Pancreas (tissue), 10 donors: ENCODE data around the gene DNAH17. TPM values are rescaled to one million over a fixed set of nuclear protein-coding genes. Genes with fewer than 3 reads are reported as not detected.
"Not testable (repeated sequence)": the region's sequence is repeated elsewhere in the genome, so short reads cannot be mapped to it uniquely, and the experiment has no call there.

Experiments
- ATAC-seq, 4 donors: fragments of 200-7000 bp; cut with Tn5 transposase; one replicate each; pipeline versions ENCODE4 v1.8.0 to v1.9.1; 2020; ENCODE audit warnings: mild to moderate bottlenecking in 4 of 4, moderate library complexity in 4 of 4
- DNase-seq, 6 donors: peaks; one replicate each; pipeline ENCODE4 v3.0.0-alpha.2; 2020
- FAIRE-seq: peaks from 2 replicates; lab custom pipeline; 2012; peaks lifted over from hg19 to GRCh38; lab: Jason Lieb, UNC
- H3K27ac ChIP-seq, 4 donors: fragments of 200-600 bp; sonication (generic); 1 replicate in 3 of 4; 2 replicates in 1 of 4; pipeline versions ENCODE4 v1.5.0 to v1.8.0; 2020
- H3K27me3 ChIP-seq, 4 donors: fragments of 200-600 bp; one replicate each; pipeline ENCODE4 v1.8.0; 2021
- H3K36me3 ChIP-seq, 3 donors: fragments of 200-600 bp; sonication (generic) in 1 of 3; one replicate each; pipeline versions ENCODE4 v1.5.0 to v1.8.0; 2020 to 2021
- H3K4me1 ChIP-seq, 3 donors: fragments of 200-600 bp; one replicate each; pipeline ENCODE4 v1.8.0; 2021
- H3K4me3 ChIP-seq, 4 donors: fragments of 200-600 bp; sonication (generic) in 2 of 4; one replicate each; pipeline versions ENCODE4 v1.5.0 to v1.8.0; 2020 to 2021
- H3K9me3 ChIP-seq, 4 donors: fragments of 200-600 bp; one replicate each; pipeline ENCODE4 v1.8.0; 2021
- WGBS, 2 donors: extraction: QIAGEN DNeasy Blood & Tissue Kit; methylation state at CpG; one replicate each; pipeline ENCODE4 v1.1.7; 2013; 5-methylcytosine and 5-hydroxymethylcytosine counted together
- intact Hi-C, 3 donors: fragments of 100-400 bp; cut with DNase I; formaldehyde crosslinking; loops; one replicate each; pipeline versions ENCODE4 v1.11.1 to v1.14.2; 2022
- polyA plus RNA-seq, 2 donors: library from polyadenylated mRNA; stranded (reverse); fragments of 200-250 nt; gene quantifications; one replicate each; pipeline ENCODE4 v1.2.3, GENCODE V29; 2013
- total RNA-seq, 6 donors: library from RNA; stranded (reverse); fragmentation: NEBNext Ultra II Directional in 4 of 6; extraction: Animal tissue kit (Norgen Biotek cat#: 25700) in 4 of 6; gene quantifications; one replicate each; pipeline versions ENCODE4 v1.2.1 to v1.2.4, GENCODE V29; 2021 to 2023
- TF ChIP-seq, protein P1 (sequence below), 4 donors: fragments of 200-600 bp; sonication (generic) in 3 of 4; IDR thresholded peaks; one replicate each; pipeline versions ENCODE4 v1.5.0 to v1.8.0; 2021; ENCODE audit warnings: antibody characterized with exemption in 4 of 4
- donor health status: healthy with polysubstance abuse.
- donor health status: DM: no; HTN: no; CAD: no; lungs with moderate emphysema.
- donor health status: DM: no; HTN: no; CAD: no.
- donor health status: control.
- donor health status: control.
- donor health status: Bipolar disorder and iron deficiency.
- donor health status: DM: yes; HTN: yes; CAD: no.
- donor health status: DM: no; HTN: no; CAD: no.
- donor health status: DM: no; HTN: no; CAD: no.
- donor health status: DM: yes; HTN: yes; CAD: no.

Gene DNAH17
- total and polyA plus RNA-seq, 8 donors: 0.02 to 0.08 (median 0.03) TPM; not detected in 5

DNA sequence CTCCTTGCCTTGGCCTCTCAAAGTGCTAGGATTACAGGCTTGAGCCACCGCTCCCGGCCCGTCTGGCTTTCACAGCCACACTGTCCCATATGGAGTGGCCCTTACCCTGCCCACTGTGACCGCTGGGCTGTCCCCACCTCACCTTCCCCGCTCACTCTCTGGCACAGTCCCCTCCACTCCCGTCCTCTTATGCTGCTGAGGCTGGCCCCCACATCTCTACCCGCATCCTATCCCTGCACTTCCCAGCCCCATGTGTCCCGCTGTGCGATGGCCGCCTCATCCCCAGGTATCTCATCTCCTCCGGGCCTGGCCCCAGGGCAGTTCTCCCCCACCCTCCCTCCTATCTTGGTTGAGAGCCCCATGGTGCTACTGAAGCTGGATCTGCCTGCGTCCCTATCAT, 105.6 kb downstream of the DNAH17 start:
- WGBS, 2 donors: 93% methylated on average over 12 of the region's 12 CpGs
- H3K4me3 ChIP-seq: no peak overlapping the region
- H3K36me3 ChIP-seq: no peaks in the 10 kb centered on the region
- TF ChIP-seq, protein P1, sequence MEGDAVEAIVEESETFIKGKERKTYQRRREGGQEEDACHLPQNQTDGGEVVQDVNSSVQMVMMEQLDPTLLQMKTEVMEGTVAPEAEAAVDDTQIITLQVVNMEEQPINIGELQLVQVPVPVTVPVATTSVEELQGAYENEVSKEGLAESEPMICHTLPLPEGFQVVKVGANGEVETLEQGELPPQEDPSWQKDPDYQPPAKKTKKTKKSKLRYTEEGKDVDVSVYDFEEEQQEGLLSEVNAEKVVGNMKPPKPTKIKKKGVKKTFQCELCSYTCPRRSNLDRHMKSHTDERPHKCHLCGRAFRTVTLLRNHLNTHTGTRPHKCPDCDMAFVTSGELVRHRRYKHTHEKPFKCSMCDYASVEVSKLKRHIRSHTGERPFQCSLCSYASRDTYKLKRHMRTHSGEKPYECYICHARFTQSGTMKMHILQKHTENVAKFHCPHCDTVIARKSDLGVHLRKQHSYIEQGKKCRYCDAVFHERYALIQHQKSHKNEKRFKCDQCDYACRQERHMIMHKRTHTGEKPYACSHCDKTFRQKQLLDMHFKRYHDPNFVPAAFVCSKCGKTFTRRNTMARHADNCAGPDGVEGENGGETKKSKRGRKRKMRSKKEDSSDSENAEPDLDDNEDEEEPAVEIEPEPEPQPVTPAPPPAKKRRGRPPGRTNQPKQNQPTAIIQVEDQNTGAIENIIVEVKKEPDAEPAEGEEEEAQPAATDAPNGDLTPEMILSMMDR (IDR thresholded peaks at IDR 0.05): no peak
- H3K4me1 ChIP-seq: no peaks in the 10 kb centered on the region
- DNase-seq (no peak), FAIRE-seq (no peak), ATAC-seq (no peak)
- no peak overlapping the region for H3K27ac ChIP-seq
- intact Hi-C loops: no loop called here
- H3K9me3 ChIP-seq: no peaks in the 10 kb centered on the region
- no peaks in the 10 kb centered on the region for H3K27me3 ChIP-seq

DNA sequence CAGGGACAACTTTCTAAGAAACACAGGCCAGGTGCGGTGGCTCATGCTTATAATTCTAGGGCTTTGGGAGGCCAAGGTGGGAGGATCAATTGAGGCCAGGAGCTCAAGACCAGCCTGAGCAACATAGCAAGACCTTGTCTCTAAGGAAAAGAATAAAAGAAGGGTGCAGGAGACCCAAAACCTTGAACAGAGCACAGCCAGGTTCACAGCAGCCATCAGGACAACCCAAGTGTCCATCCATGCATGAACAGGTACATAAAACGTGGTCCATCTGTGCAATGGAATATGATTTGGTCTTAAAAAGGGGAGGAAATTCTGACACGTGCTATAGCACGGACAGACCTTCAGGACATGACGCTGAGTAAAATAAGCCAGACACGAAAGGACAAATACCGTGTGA, 107.8 kb downstream of the DNAH17 start:
- Histone ChIP-seq H3K27me3 (no peaks in the 10 kb centered on the region), H3K4me1 (no peaks in the 10 kb centered on the region), H3K36me3 (no peaks in the 10 kb centered on the region), H3K4me3 (no peak overlapping the region), H3K27ac (no peak overlapping the region), H3K9me3 (no peaks in the 10 kb centered on the region)
- TF ChIP-seq, protein P1 (IDR thresholded peaks at IDR 0.05): no peak
- intact Hi-C loops: no loop called here
- ATAC-seq (no peak), FAIRE-seq (no peak), DNase-seq (no peak)
- 89 to 90% methylated on average over 7 of the region's 7 CpGs for WGBS, 2 donors

DNA sequence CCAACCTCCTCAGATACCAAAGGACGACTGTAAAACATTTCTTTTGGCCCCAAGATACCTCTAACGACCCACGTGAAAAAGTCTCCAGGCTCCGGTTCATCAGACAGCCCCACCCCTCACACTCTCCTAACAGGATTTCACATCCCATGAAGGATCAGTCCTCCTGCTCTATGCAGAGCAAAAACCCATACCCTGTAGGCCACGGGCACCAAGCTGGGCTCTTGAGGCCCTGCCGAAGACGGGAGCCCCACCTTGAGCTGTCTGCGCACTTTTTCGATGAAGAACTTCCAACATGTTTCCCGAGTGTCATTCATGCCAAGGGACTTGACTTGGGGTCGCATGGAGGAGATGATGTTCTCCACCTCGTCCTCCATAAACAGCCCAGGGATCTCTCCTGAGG, 108.8 kb downstream of the DNAH17 start:
- ATAC-seq (no peak), FAIRE-seq (no peak), DNase-seq (no peak)
- Histone ChIP-seq H3K9me3 (no peaks in the 10 kb centered on the region), H3K4me3 (no peak overlapping the region), H3K27me3 (no peaks in the 10 kb centered on the region), H3K36me3 (no peaks in the 10 kb centered on the region), H3K27ac (no peak overlapping the region), H3K4me1 (no peaks in the 10 kb centered on the region)
- TF ChIP-seq, protein P1 (IDR thresholded peaks at IDR 0.05): no peak
- intact Hi-C loops: no loop called here
- WGBS, 2 donors: 74 to 82% methylated on average over 12 of the region's 12 CpGs

DNA sequence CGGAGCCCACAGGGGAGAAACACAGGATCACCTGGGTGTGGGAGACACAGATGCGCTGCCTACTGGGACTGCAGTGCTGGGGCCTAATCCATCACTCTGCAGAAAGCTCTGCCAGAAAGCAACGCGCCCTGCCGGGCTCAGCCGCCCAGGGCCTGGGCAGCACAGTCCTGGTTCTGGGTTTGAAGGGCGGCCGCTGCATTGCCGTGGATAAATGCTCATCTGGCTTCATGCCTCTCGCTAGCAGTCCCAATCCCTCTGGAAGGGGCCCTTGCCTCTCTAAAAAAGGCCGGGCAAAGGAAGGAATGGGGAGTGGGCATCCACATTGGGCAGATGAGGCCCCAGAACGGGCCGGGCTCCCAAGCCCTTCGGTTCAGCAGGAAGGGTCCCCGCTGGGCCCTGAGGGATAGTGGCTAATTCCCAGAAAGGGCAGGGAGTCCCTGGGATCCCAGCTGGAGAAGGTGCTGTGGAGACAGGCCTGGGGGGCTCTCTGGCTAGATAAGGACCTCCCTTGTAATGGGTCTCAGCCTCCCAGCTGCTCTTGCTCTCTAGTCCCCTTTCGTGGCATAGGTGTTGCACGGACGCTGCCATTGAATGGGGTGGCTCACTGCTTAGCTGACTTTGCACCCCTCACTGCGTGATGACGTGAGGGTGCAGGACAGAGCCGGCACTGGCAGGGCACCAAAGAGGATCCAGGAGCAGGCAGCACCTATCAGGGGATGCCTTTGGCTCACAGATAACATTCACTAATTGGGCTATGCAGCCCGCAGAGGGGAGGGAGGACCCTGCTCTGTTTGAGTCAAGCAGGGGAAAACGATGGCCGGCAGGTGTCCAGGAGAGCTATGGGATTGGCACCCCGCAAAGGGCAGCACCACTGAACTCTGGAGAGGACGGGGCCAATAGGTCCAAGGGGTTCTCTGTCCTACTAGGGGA, 110.1 kb downstream of the DNAH17 start:
- Histone ChIP-seq H3K27ac (no peak overlapping the region), H3K4me1 (no peaks in the 10 kb centered on the region), H3K27me3 (no peaks in the 10 kb centered on the region), H3K36me3 (no peaks in the 10 kb centered on the region), H3K9me3 (no peaks in the 10 kb centered on the region), H3K4me3 (no peak overlapping the region)
- TF ChIP-seq, protein P1 (IDR thresholded peaks at IDR 0.05): no peak
- FAIRE-seq: no peak
- WGBS, 2 donors: 81 to 89% methylated on average over 26 of the region's 26 CpGs
- ATAC-seq: no peak
- intact Hi-C loops: no loop called here
- DNase-seq: no peak

DNA sequence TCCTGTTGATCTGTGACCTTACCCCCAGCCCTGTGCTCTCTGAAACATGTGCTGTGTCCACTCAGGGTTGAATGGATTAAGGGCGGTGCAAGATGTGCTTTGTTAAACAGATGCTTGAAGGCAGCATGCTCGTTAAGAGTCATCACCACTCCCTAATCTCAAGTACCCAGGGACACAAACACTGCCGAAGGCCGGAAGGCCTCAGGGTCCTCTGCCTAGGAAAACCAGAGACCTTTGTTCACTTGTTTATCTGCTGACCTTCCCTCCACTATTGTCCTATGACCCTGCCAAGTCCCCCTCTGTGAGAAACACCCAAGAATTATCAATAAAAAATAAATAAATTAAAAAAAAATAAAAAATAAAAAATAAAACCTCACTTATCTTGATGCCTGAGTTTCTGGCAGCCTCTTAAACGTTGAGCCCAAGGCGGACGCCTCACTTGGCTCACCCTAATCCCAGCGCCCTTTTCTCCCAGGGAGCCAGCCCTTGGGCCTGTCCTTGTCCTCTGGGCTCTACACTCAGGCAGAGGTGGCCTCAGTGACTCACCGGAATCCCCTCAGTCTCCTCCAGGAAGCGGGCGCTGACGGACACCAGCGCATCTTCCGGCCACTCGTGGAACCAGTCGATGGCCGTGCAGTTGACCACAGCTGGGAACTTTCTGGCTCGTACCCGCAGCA, 110.9 kb downstream of the DNAH17 start:
- H3K4me3 ChIP-seq, H3K9me3 ChIP-seq, DNase-seq, H3K4me1 ChIP-seq, FAIRE-seq, intact Hi-C loops, H3K36me3 ChIP-seq, ATAC-seq, H3K27ac ChIP-seq, H3K27me3 ChIP-seq: not testable (repeated sequence)
- WGBS, 2 donors: 74 to 79% methylated on average over 18 to 19 of the region's 19 CpGs
